Trophoblast cell (in vitro differentiated cells and primary cell): ENCODE results near the gene RCOR3.

Experiments
- DNase-seq, 2 donors: peaks; one replicate each; pipeline ENCODE4 v3.0.0-alpha.2; 2016
- H2AFZ ChIP-seq: 2 replicates; pipeline ENCODE4 v1.6.1; 2013; ENCODE audit warnings: low read length, moderate library complexity, mild to moderate bottlenecking; ENCODE audit not compliant: insufficient read depth, poor library complexity
- H2AK5ac ChIP-seq: 2 replicates; pipeline ENCODE4 v1.6.1; 2013; ENCODE audit warnings: mild to moderate bottlenecking, low read length
- H2BK120ac ChIP-seq: 2 replicates; pipeline ENCODE4 v1.6.1; 2013; ENCODE audit warnings: low read length, mild to moderate bottlenecking, moderate library complexity; ENCODE audit not compliant: insufficient read depth, poor library complexity
- H2BK12ac ChIP-seq: 2 replicates; pipeline ENCODE4 v1.6.1; 2013; ENCODE audit warnings: mild to moderate bottlenecking, low read length, moderate library complexity
- H2BK5ac ChIP-seq: 2 replicates; pipeline ENCODE4 v1.6.1; 2013; ENCODE audit warnings: low read length, low read depth, moderate library complexity, mild to moderate bottlenecking; ENCODE audit not compliant: poor library complexity
- H3K14ac ChIP-seq: 2 replicates; pipeline ENCODE4 v1.6.1; 2013; ENCODE audit warnings: mild to moderate bottlenecking, low read length
- H3K18ac ChIP-seq: 2 replicates; pipeline ENCODE4 v1.6.1; 2013; ENCODE audit warnings: mild to moderate bottlenecking, low read length
- H3K23ac ChIP-seq: 2 replicates; pipeline ENCODE4 v1.6.1; 2013; ENCODE audit warnings: low read length
- H3K27ac ChIP-seq: 2 replicates; pipeline ENCODE4 v1.5.1; 2013; ENCODE audit warnings: low read depth, mild to moderate bottlenecking, inconsistent platforms, low read length, moderate library complexity
- H3K27me3 ChIP-seq: 2 replicates; pipeline ENCODE4 v1.6.1; 2013; ENCODE audit warnings: inconsistent platforms, mild to moderate bottlenecking, low read length, moderate library complexity; ENCODE audit not compliant: insufficient read depth
- H3K36me3 ChIP-seq, 2 experiments: 1 replicate in 1 of 2; 2 replicates in 1 of 2; pipeline ENCODE4 v1.6.1; 2013; ENCODE audit warnings: low read length in 2 of 2, mild to moderate bottlenecking in 2 of 2, moderate library complexity in 1 of 2; ENCODE audit not compliant: insufficient read depth in 2 of 2, control insufficient read depth in 1 of 2
- H3K4ac ChIP-seq: 2 replicates; pipeline ENCODE4 v1.6.1; 2013; ENCODE audit warnings: low read depth, mild to moderate bottlenecking, low read length, moderate library complexity
- H3K4me1 ChIP-seq, 2 experiments: 1 replicate in 1 of 2; 2 replicates in 1 of 2; pipeline ENCODE4 v1.6.1; 2013; ENCODE audit warnings: low read length in 2 of 2, mild to moderate bottlenecking in 2 of 2, moderate library complexity in 1 of 2; ENCODE audit not compliant: insufficient read depth in 2 of 2, control insufficient read depth in 1 of 2
- H3K4me2 ChIP-seq: 2 replicates; pipeline ENCODE4 v1.6.1; 2013; ENCODE audit warnings: inconsistent platforms, mild to moderate bottlenecking, low read length, moderate library complexity
- H3K4me3 ChIP-seq: 2 replicates; pipeline ENCODE4 v1.5.1; 2013; ENCODE audit warnings: mild to moderate bottlenecking, low read depth, low read length, inconsistent platforms
- H3K79me1 ChIP-seq: one replicate; pipeline ENCODE4 v1.6.1; 2013; ENCODE audit warnings: low read length
- H3K79me2 ChIP-seq: 2 replicates; pipeline ENCODE4 v1.6.1; 2013; ENCODE audit warnings: low read length, mild to moderate bottlenecking; ENCODE audit not compliant: control insufficient read depth, insufficient read depth, poor library complexity
- H3K9ac ChIP-seq: 2 replicates; pipeline ENCODE4 v1.6.1; 2013; ENCODE audit warnings: mild to moderate bottlenecking, low read length
- H3K9me3 ChIP-seq: 2 replicates; pipeline ENCODE4 v1.6.1; 2013; ENCODE audit warnings: low read depth, mild to moderate bottlenecking, control low read depth, inconsistent platforms, low read length; ENCODE audit not compliant: insufficient read depth
- H4K12ac ChIP-seq: 2 replicates; pipeline ENCODE4 v1.6.1; 2013; ENCODE audit warnings: low read depth, mild to moderate bottlenecking, low read length, moderate library complexity
- H4K8ac ChIP-seq: 2 replicates; pipeline ENCODE4 v1.6.1; 2013; ENCODE audit warnings: low read depth, mild to moderate bottlenecking, low read length, moderate library complexity
- H4K91ac ChIP-seq: one replicate; pipeline ENCODE4 v1.6.1; 2013; ENCODE audit warnings: low read depth, mild to moderate bottlenecking, low read length, moderate library complexity
- WGBS: extraction: QIAGEN DNeasy Blood & Tissue Kit; methylation state at CpG from one replicate; pipeline ENCODE4 v1.1.7; 2013; ENCODE audit warnings: missing lambda C conversion rate; ENCODE audit not compliant: insufficient read length, insufficient coverage; ENCODE audit errors: extremely low coverage; 5-methylcytosine and 5-hydroxymethylcytosine counted together

Gene RCOR3

DNA sequence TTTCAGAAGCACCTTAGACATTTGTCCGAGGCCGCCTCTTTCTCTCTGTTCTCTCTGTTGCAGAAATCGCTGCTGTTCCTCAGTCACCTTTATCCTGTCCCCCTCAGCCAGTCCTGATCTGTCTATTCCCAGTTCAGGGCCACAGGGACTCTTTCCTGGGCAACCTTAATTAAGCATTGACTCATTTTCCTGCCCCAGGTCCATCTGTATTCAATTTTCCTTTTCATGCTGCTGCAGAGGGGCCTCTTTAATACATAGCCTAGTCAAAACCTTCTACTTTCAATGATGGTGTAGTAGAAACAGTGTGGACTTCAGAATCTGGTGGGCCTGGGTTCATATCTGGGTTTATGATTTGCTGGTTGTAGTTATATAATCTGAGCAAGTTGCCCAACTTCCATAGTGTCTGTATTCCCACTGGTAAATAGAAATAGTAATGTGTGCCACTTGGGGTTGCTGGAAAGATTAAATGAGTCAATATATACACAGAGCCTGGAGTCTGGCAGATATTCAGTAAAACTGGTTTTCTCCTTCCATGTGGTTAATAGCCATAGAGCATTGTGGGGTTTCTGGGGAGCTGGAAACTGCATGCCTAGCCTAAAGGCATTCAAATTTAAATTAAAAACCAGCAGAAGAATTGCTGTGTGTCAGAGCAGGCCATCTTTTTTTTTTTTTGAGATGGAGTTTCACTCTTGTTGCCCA is 72.0 kb downstream of the RCOR3 start:
- Histone ChIP-seq H2BK120ac (no peak overlapping the region), H3K23ac (no peak overlapping the region), H4K91ac (no peak overlapping the region), H3K4ac (no peak overlapping the region), H3K9ac (no peak overlapping the region), H4K8ac (no peak overlapping the region), H3K14ac (no peak overlapping the region), H2AFZ (no peak overlapping the region), H3K4me2 (no peak overlapping the region), H3K18ac (no peak overlapping the region), H3K36me3 (no peaks in the 10 kb centered on the region), H3K9me3 (no peaks in the 10 kb centered on the region), H2AK5ac (no peak overlapping the region), H2BK5ac (no peak overlapping the region), H2BK12ac (no peak overlapping the region), H4K12ac (no peak overlapping the region), H3K79me2 (peaks cover 3% of the 10 kb centered on the region), H3K79me1 (peaks cover 5% of the 10 kb centered on the region), H3K27me3 (no peaks in the 10 kb centered on the region), H3K27ac (no peak overlapping the region), H3K4me3 (no peak overlapping the region), H3K4me1 (peaks cover 16% of the 10 kb centered on the region in 2 experiments)
- no CpG with 5 or more reads among the region's 3 CpGs for WGBS
- DNase-seq, result no peak

DNA sequence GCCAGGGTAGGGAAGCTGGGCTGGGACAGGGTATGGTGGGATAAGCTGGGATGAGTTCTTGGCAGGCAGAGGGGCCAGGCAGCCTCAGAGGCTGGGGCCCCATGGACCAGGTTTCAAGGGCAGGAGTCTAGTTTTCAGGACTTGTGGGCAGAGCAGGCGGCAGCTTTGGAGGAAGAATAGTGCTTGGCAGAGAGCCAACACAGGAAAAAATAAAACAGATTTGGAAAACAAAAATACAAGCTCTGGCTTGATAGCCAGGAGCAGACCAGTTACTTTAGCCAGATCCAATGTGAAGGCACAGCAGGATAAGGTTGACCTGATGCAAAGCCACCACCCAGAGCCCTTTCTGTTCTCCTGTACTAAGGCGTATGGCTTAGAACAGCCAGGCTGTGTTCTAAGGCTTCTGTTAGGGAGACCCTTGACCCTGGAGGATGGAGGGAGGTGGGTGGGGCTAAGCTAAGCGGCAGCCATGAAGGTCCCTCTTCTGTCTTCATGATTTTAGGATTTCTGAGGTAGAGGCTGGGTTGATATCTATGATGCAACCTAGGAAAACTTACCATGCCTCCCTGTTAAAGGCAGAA is 73.0 kb downstream of the RCOR3 start:
- Histone ChIP-seq H4K8ac (no peak overlapping the region), H2BK5ac (no peak overlapping the region), H3K36me3 (no peaks in the 10 kb centered on the region), H3K9ac (no peak overlapping the region), H3K9me3 (no peaks in the 10 kb centered on the region), H2BK120ac (no peak overlapping the region), H3K4me1 (peaks cover 14 to 17% of the 10 kb centered on the region in 2 experiments), H3K27me3 (no peaks in the 10 kb centered on the region), H2BK12ac (no peak overlapping the region), H2AFZ (no peak overlapping the region), H3K23ac (no peak overlapping the region), H2AK5ac (no peak overlapping the region), H3K14ac (no peak overlapping the region), H3K18ac (no peak overlapping the region), H3K79me2 (peaks cover under 1% of the 10 kb centered on the region), H3K4me2 (no peak overlapping the region), H3K4me3 (no peak overlapping the region), H3K79me1 (peaks cover under 1% of the 10 kb centered on the region), H4K12ac (no peak overlapping the region), H3K27ac (no peak overlapping the region), H4K91ac (no peak overlapping the region), H3K4ac (peak overlapping the region; percentile 32)
- no peak for DNase-seq
- WGBS, result no CpG with 5 or more reads among the region's 3 CpGs

DNA sequence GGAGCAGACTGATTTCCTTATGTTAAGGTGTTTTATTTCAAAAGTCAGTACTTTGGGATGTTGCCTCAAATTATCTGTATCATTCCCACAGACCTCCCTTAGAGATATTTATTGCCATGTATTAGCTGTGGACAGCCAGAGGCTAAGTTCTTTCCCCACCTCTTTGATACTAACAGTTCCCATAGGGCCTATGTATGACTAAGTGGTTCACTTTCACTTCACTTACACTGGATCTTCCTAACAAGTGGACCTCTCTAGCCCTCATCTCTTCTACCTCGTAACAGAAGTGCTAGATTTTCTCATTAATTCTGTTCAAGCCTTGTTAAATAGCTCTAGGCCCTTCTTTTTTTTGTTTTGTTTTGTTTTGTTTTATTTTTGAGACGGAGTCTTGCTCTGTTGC is 73.7 kb downstream of the RCOR3 start:
- H2AFZ ChIP-seq, result no peak overlapping the region
- no peak overlapping the region for H3K9ac ChIP-seq
- no peak overlapping the region for H3K14ac ChIP-seq
- H3K18ac ChIP-seq, result no peak overlapping the region
- WGBS, result no CpG with 5 or more reads among the region's 2 CpGs
- no peak overlapping the region for H3K4me2 ChIP-seq
- H3K4me1 ChIP-seq, result peaks cover 9 to 17% of the 10 kb centered on the region in 2 experiments
- no peak overlapping the region for H4K12ac ChIP-seq
- H3K4me3 ChIP-seq, result no peak overlapping the region
- no peaks in the 10 kb centered on the region for H3K79me2 ChIP-seq
- H2AK5ac ChIP-seq, result no peak overlapping the region
- H2BK5ac ChIP-seq, result no peak overlapping the region
- no peak overlapping the region for H3K27ac ChIP-seq
- no peak overlapping the region for H2BK12ac ChIP-seq
- H3K36me3 ChIP-seq, result no peaks in the 10 kb centered on the region
- H3K27me3 ChIP-seq, result no peaks in the 10 kb centered on the region
- no peak for DNase-seq
- no peaks in the 10 kb centered on the region for H3K9me3 ChIP-seq
- H4K91ac ChIP-seq, result no peak overlapping the region
- no peaks in the 10 kb centered on the region for H3K79me1 ChIP-seq
- H4K8ac ChIP-seq, result no peak overlapping the region
- H3K23ac ChIP-seq, result no peak overlapping the region
- H3K4ac ChIP-seq, result no peak overlapping the region
- no peak overlapping the region for H2BK120ac ChIP-seq

DNA sequence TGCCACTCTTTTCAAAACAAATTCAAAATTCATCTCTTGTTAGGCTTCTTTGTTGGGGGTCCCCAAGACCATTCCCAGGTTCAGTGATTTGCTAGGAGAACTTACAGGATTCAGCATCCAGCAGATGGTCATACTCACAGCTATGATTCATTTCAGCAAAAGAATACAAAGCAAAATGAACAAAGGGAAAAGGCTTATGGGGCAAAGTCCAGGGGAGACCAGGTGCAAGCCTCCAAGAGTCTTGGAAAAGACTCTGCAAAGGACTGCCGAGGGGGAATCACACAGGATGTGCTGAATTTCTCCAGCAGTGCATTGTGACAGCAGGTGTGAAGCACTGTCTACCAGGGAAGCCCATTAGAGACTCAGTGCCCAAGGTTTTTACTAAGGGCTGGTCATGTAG is 74.7 kb downstream of the RCOR3 start:
- no peak overlapping the region for H3K9ac ChIP-seq
- H3K36me3 ChIP-seq, result no peaks in the 10 kb centered on the region
- no peak overlapping the region for H2BK12ac ChIP-seq
- H3K9me3 ChIP-seq, result no peaks in the 10 kb centered on the region
- no peaks in the 10 kb centered on the region for H3K79me1 ChIP-seq
- H3K79me2 ChIP-seq, result no peaks in the 10 kb centered on the region
- H3K4ac ChIP-seq, result no peak overlapping the region
- peaks cover 9 to 17% of the 10 kb centered on the region in 2 experiments for H3K4me1 ChIP-seq
- H3K4me3 ChIP-seq, result no peak overlapping the region
- H4K12ac ChIP-seq, result no peak overlapping the region
- no peak overlapping the region for H2BK120ac ChIP-seq
- H3K18ac ChIP-seq, result no peak overlapping the region
- no peak overlapping the region for H4K8ac ChIP-seq
- H2AFZ ChIP-seq, result no peak overlapping the region
- no peak overlapping the region for H3K27ac ChIP-seq
- no peak overlapping the region for H2AK5ac ChIP-seq
- H2BK5ac ChIP-seq, result no peak overlapping the region
- H3K4me2 ChIP-seq, result no peak overlapping the region
- no peak for DNase-seq
- H3K23ac ChIP-seq, result no peak overlapping the region
- H4K91ac ChIP-seq, result no peak overlapping the region
- no CpG with 5 or more reads among the region's 1 CpG for WGBS
- H3K27me3 ChIP-seq, result no peaks in the 10 kb centered on the region
- H3K14ac ChIP-seq, result no peak overlapping the region
